NK-92 (cell line): ENCODE measurements around the gene WDR18.

ENCODE experiments used
- DNase-seq: peaks from one replicate; lab custom pipeline; 2025; ENCODE audit not compliant: unreplicated experiment; lab: John Stamatoyannopoulos, UW

Gene WDR18

DNA sequence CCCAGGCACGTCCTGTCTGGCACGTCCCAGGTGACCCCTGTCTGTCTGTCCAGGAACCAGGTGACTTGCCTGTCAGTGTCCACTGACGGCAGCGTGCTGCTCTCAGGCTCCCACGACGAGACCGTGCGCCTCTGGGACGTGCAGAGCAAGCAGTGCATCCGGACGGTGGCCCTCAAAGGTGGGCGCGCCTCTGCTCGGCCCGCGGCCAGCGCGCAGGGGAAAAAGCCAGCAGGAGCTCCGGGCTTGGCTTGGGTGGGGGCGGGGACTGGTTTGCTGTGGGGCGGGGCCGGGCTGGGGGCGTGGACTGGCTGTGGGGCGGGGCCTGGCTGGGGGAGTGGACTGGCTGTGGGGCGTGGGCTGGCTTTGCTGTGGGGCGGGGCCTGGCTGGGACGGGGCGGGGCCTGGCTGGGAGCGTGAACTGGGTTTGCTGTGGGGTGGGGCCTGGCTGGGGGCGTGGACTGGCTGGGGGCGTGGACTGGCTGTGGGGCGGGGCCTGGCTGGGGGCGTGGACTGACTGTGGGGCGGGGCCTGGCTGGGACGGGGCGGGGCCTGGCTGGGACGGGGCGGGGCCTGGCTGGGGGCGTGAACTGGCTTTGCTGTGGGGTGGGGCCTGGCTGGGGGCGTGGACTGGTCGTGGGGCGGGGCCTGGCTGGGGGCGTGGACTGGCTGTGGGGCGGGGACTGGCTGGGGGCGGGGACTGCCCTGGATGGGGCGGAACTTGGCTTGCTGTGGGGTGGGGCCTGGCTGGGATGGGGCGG is 7.2 kb downstream of the WDR18 start:
- no peak for DNase-seq

DNA sequence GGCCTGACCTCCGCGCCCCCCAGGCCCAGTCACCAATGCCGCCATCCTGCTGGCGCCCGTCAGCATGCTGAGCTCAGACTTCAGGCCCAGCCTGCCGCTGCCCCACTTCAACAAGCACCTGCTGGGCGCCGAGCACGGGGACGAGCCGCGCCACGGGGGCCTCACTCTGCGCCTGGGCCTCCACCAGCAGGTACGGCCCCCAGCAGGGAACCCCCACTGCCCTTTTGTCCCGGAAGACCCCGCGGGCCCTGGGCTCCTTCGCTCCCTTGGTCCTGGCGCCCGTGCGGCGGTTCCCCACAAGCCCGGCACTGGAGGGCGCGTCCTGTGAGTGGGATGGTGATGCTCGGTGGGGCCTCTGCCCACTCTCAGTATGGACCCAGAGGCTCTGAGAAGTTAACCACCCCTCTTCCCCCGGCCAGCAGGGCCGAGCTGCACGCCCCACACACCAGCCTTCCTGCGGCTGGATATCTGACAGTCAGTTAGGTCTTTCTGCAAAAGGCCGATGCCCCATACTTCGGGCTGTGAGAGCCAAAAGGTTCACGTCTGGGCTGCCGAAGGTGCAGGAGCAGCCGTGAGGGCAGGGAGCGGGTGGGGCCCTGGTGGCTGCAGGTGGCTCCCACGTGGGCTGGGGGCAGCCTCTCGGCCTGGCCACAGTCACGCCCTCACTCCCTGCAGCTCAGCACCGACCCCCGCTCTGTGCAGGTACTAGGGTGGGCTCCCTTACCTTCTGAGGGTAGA is 8.0 kb downstream of the WDR18 start:
- DNase-seq: no peak

DNA sequence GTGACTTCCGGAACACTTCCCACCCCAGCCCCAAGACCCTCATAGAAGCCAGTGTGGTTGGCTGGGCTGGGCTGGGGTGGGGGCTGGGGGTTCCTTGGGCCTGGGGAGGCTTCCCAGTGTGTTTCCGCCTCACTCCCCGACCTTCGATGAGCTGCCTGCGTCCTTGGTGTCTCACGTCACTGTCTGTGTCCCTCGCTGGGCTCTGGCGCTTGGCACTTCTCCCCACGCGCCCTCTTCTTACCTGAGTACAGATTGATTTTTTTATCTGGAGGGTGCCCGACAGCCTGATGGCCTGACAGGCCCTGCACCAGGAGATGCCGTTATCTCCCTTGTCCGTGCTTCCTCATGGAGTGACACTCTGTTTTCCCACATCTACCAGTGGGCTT is 8.5 kb downstream of the WDR18 start:
- no peak for DNase-seq

DNA sequence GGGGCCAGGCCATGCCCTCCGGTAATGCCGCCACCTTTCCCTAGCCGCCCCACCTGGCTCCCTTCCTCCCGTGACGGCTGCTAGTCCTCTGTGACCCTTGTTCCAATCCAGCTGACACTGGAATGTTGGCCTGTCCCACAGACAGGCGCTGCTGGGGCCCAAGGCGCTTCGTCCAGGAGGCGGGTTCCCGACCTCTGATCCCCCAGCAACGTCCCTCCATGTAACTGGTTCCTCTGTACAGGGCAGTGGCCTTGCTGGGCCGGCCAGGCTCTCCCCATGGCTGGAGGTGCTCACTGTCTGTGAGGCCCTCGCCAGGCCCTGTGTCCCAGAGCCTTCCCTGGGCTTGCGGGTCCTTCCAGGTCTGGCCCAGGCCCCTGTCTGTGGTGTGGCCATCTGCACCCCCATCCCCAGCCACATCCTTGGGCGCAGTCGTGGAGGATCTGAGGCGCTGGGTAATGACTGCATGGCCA is 9.3 kb downstream of the WDR18 start:
- DNase-seq: no peak

DNA sequence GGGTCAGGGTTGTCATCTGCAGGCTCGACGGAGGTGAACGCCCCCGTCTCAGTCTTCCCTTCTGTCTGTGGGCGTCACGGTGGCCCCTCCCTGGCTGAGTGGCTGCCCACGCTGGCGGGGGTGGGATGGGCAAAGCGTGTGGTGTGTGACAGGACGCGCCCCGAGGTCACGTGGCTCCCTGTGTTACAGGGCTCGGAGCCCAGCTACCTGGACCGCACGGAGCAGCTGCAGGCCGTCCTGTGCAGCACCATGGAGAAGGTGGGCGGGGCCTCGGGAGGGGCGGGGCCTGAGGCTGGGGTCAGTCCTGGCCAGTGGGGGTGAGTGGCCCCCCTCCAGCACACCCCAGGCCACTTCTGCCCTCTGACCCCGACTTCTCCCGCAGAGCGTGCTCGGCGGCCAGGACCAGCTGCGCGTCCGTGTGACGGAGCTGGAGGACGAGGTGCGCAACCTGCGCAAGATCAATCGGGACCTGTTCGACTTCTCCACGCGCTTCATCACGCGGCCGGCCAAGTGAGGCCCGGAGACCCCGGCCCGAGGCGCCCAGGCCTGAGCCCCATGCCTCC is 9.8 kb downstream of the WDR18 start:
- no peak for DNase-seq

DNA sequence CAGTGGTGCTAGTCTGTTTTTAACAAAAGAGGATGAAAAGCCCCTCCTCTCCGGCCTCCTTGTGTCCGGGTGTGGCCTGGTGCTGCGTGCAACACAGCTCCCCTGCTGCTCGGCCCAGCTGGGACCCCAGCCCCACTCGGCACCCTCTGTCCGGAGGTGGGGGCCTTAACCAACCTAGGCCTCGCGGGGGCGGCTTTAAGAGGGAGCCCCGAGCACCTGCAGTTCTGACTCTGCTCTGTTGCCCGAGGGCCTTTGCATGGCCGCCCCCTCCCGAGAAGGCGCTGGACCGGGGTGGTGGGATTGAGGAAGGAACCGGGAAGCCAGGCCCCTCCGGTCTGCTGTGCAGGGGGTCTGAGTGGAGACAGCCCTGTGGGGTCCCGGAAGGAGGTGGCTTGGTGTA is 10.4 kb downstream of the WDR18 start:
- no peak for DNase-seq

DNA sequence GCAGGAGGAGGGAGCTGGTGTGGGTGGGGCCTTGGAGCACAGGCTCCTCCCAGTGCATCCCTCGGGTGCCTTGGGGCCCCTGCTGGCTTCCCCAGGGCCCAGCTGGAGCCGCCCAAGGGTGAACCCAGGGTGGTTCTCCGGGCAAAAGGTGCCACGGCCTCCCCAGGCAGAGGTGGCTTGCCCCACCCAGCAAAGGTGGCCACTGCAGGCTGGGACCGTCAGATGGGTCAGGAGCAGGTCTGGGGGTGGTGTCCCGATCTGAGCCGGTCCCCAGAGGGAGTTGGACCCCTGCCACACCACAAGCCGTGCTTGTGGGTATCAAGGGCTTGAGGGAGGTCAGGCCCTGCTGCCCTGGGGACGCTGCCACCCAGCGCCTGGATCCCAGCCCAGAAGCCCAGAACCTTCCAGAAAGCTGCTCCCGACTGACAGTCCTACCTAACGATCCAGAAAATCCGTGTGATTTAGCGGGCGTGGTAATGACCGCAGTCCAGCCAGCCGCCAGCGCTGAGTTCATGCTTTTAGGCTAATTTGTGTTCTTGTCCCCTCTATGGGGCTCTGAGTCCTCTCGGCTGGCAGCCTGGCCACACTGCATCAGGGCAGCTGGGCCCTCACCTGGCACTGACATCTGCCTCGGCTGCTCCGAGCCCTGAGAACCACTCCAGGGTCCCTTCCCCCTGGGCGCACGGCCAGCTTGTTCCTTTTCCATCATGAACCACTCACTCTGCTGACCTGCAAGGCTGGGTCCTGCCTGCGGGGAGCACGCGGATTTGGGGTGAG is 11.1 kb downstream of the WDR18 start:
- DNase-seq: no peak

DNA sequence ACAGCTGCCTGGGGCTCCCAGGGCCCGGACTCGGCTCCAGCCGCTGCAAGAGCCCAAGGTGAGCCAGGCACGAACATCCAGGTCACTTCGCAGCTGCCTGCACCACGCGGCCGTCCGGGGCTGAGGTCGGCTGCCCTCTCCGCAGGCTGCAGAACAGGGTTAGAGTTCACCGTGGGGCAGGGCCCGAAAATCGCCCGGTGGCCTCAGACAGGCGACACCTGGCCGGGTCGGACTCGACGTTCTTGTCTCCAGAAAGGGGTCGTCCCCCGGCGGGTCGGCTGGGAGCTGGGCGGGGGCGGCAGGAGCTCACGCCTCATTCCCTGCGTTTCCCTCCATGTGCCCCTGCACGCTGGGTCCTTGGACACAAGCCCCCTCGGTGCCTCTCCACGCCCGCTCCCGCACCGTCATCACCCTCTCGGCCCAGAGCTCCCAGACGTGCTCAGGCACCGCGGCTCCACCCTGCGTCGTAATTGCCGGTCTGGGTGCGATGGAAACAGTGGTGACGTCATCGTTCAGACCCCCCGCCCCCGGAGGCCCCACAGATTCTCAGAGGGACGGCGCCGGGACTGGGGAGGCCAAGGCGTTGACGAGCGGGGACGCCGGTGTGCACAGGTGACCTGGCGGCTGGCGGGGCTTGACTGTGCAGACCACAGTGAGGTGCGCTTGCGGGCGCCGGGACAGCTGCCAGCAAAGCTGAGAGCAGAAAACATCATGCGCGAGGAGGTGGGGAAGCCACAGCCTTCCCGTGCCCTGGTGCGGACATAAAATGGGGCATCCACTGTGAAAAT is 12.1 kb downstream of the WDR18 start:
- no peak for DNase-seq

DNA sequence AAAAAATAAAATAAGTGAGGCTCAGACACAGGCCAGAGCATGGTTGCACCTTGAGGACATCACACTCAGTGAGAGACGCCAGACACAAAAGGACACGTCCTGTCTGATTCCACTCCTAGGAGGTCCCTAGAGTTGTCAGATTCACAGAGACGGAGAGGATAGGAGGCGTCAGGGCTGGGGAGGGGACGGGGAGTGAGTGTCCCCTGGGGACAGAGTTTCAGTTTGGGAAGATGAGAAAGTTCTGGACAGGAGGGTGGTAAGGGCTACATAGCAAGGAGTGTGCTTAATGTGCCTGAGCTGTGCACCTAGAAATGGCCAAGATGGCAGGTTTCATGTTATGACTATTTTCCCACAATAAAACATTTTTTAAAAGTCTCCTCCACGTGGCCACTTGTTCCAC is 13.9 kb downstream of the WDR18 start:
- no peak for DNase-seq

DNA sequence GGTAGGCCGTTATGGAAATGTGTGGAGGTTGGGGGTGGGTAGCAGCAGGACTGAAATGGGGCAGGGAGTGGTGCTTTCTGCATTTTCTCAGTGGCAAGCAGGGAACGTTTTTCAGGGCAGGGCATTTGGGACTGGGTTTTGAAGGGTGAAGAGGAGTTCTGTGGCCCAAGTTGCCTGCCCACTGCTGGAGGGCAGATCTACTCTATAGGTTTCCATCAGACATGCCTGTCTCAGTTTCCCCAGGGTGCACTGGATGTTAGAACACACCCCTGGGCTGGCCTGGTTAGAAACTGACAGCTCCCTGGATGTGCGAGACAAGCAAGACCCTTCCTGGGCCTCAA is 15.2 kb downstream of the WDR18 start:
- no peak for DNase-seq

DNA sequence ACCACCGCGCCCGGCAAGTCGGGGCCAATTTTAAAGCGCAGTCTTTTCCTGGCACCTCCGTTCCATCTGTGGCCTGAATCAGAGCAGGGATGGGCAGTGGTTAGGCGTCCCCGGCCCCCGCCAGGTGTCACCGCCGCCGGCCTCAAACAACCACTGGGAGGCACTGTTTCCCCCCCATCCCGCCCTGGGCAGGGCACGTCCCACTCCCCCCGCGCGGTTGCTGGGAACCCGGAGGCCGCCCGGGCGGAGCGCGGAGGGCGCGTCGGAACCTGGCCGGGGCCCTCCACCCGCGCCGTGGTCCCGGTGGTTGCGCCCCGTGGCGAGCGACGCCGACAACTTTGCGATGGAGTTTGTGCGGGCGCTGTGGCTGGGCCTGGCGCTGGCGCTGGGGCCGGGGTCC is 15.9 kb downstream of the WDR18 start, which contains the start of gene GRIN3B:
GRIN3B (plus strand) TSS at position 325 of the 400 bp plus-strand sequence; CDS start at position 344, 19 bp downstream.
- no peak for DNase-seq

DNA sequence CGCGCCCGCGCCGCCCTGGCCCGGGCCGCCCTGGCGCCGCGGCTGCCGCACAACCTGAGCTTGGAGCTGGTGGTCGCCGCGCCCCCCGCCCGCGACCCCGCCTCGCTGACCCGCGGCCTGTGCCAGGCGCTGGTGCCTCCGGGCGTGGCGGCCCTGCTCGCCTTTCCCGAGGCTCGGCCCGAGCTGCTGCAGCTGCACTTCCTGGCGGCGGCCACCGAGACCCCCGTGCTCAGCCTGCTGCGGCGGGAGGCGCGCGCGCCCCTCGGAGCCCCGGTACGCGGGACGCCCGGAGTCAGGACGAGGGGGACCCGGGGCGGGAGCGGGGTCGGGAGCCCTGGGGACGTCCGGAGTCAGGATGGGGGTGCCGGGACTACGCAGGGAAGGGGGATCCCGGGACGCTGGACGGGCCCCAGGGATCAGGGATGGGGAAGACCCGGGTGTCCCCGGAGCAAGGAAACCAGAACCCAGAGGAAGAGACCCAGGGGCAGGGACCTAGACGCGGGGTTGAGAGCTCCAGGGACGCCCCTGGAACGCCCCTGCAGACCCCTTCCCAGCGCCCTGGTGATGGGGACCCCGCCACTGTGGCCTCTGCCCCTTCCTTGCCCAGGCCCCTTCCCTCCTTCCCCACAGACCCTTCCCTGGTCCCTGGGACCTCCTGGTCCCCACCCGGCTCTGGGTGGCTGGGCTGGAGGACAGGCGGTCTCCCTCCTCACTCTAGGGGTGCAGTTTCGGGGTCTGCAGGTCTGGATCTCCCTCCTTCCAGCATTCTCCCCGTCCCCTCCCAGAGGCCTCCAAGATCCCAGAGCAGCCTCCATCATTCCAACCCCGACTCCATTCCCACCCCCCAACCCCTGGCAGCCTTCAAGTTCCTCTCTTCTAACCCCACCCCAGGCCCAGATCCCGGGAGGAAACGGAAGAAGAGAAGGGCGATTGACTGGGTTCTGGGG is 16.7 kb downstream of the WDR18 start:
- DNase-seq: no peak

DNA sequence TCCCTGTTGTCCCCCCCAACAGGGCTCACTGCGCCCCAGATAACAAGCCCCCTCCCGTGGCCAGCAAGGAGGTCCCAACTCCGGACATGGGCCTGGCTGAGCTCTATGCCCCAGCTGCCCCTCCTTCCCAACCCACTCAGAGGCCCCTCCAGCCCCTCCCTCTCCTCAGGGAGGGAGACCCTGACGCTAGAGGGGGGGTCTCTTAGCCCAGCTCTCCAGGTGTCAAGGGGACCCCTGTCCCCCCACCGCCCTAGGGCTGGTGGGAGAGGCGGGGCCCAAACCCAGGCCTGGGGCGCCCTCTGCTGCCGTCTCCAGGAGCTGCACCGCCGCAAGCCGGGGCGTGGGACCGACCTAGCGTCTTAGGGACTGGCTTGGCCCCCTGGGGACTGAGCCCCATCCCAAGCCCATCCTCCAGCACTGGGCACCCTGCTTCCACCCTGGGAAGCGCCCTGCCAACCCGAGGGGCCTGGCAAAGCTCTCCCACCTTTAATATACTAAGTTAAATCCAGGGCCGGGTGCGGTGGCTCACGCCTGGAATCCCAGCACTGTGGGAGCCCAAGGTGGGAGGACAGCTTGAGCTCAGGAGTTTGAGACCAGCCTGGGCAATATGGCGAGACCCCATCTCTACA is 17.5 kb downstream of the WDR18 start:
- DNase-seq: no peak

DNA sequence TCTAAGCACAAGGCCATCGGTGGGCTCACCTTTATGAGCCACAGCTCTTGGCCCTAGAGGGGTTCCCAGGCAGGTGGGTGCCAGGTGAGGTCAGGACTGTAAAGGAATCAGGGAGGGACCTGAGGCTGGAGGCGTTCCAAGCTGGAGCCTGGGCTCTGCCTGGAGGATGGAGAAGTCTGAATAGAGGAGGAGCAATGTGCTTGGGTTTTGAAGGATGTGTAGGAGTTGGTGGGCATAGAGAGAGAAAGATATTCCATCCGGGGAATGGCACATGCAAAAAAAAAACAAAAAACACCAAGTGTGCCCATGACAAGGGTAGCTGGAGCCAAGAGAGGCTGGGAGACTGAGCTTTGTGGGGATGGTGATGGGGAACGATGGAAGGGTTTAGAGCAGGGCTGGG is 18.5 kb downstream of the WDR18 start:
- DNase-seq: no peak

DNA sequence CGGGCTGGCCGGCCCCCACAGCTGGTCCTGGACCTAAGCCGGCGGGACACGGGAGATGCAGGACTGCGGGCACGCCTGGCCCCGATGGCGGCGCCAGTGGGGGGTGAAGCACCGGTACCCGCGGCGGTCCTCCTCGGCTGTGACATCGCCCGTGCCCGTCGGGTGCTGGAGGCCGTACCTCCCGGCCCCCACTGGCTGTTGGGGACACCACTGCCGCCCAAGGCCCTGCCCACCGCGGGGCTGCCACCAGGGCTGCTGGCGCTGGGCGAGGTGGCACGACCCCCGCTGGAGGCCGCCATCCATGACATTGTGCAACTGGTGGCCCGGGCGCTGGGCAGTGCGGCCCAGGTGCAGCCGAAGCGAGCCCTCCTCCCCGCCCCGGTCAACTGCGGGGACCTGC is 19.1 kb downstream of the WDR18 start:
- DNase-seq: no peak

DNA sequence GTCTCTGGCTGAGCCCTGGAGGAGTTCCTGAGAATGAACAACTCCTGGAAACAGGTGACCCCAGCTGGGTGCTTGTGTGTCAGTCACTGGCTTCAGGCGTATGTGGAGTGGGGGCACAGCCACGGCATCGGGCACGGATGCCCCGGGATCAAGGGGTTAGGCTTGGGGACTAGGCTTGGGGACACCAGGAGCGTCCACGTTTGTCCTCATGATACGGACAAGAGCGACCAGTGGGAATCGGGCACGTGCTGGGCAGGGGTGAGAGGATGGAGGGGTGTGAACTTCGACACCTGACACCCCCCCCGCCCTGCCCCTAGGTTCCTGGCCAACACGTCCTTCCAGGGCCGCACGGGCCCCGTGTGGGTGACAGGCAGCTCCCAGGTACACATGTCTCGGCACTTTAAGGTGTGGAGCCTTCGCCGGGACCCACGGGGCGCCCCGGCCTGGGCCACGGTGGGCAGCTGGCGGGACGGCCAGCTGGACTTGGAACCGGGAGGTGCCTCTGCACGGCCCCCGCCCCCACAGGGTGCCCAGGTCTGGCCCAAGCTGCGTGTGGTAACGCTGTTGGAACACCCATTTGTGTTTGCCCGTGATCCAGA is 20.2 kb downstream of the WDR18 start:
- DNase-seq: no peak

DNA sequence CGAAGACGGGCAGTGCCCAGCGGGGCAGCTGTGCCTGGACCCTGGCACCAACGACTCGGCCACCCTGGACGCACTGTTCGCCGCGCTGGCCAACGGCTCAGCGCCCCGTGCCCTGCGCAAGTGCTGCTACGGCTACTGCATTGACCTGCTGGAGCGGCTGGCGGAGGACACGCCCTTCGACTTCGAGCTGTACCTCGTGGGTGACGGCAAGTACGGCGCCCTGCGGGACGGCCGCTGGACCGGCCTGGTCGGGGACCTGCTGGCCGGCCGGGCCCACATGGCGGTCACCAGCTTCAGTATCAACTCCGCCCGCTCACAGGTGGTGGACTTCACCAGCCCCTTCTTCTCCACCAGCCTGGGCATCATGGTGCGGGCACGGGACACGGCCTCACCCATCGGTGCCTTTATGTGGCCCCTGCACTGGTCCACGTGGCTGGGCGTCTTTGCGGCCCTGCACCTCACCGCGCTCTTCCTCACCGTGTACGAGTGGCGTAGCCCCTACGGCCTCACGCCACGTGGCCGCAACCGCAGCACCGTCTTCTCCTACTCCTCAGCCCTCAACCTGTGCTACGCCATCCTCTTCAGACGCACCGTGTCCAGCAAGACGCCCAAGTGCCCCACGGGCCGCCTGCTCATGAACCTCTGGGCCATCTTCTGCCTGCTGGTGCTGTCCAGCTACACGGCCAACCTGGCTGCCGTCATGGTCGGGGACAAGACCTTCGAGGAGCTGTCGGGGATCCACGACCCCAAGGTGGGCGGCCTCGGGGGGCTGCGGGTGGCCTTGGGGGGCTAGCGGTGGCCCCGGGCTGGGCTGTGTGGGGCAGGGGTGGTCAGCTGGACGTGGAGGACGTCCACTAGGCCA is 20.9 kb downstream of the WDR18 start:
- no peak for DNase-seq
